Esophagus muscularis mucosa (tissue), 4 donors: Measurements from ENCODE around the gene C16orf96. TPM values are rescaled to one million over a fixed set of nuclear protein-coding genes. Genes with fewer than 3 reads are reported as not detected.
A peak's percentile ranks its signal among the peaks of the same experiment; 100 is the strongest.

Source experiments
- DNase-seq: peaks from one replicate; pipeline ENCODE4 v3.0.0-alpha.2; 2017; ENCODE audit errors: extremely low spot score
- H3K27ac ChIP-seq, 4 donors: fragments of 200-600 bp; sonication (generic); replicated peaks in 1 of 4; 1 replicate in 3 of 4; 2 replicates in 1 of 4; pipeline ENCODE4 v1.5.1; 2016 to 2019; ENCODE audit warnings: mild to moderate bottlenecking in 1 of 4
- H3K27me3 ChIP-seq, 4 donors: fragments of 200-600 bp; sonication (generic); one replicate each; pipeline versions ENCODE4 v1.5.1 to v1.6.0; 2016 to 2019
- H3K36me3 ChIP-seq, 4 donors: fragments of 200-600 bp; sonication (generic); one replicate each; pipeline ENCODE4 v1.5.1; 2016 to 2019
- H3K4me1 ChIP-seq, 4 donors: fragments of 200-600 bp; sonication (generic); one replicate each; pipeline ENCODE4 v1.5.1; 2016 to 2019
- H3K4me3 ChIP-seq, 4 donors: fragments of 200-600 bp; sonication (generic); 1 replicate in 2 of 4; 2 replicates in 2 of 4; pipeline ENCODE4 v1.5.1; 2016 to 2019; ENCODE audit warnings: mild to moderate bottlenecking in 4 of 4, moderate library complexity in 1 of 4
- H3K9me3 ChIP-seq, 4 donors: fragments of 200-600 bp; sonication (generic); 1 replicate in 3 of 4; 2 replicates in 1 of 4; pipeline ENCODE4 v1.5.1; 2016 to 2019
- EP300 ChIP-seq: sonication (generic); formaldehyde crosslinking; IDR thresholded peaks from one replicate; pipeline ENCODE4 v1.6.1; 2017; ENCODE audit warnings: antibody characterized with exemption
- POLR2A ChIP-seq: fragments of 450-650 bp; IDR thresholded peaks from one replicate; pipeline ENCODE4 v1.6.1; 2017; ENCODE audit warnings: antibody characterized with exemption, moderate library complexity, mild to moderate bottlenecking, low read depth
- POLR2AphosphoS5 ChIP-seq, 2 donors: sonication (generic); formaldehyde crosslinking; IDR thresholded peaks; one replicate each; pipeline ENCODE4 v1.6.1; 2017; ENCODE audit warnings: antibody characterized with exemption in 2 of 2
- WGBS: methylation state at CpG from one replicate; pipeline ENCODE4 v1.1.5; 2018; 5-methylcytosine and 5-hydroxymethylcytosine counted together
- intact Hi-C: fragments of 100-400 bp; cut with DNase I; formaldehyde crosslinking; loops from one replicate; pipeline ENCODE4 v1.15.1; 2023
- total RNA-seq, 4 donors: library from RNA; depleted of rRNA; stranded (reverse); fragments of >200 nt; gene quantifications; one replicate each; pipeline versions ENCODE4 v1.1.0 to v1.2.1, GENCODE V29; 2016
- TF ChIP-seq, protein P1 (sequence below), 3 experiments: fragments of 200-600 bp in 2 of 3; fragments of 450-650 bp in 1 of 3; sonication (generic) in 2 of 3; IDR thresholded peaks; one replicate each; pipeline ENCODE4 v1.5.1; 2017 to 2019; ENCODE audit warnings: antibody characterized with exemption in 3 of 3, mild to moderate bottlenecking in 2 of 3, moderate library complexity in 1 of 3

The C16orf96 gene
- total RNA-seq, 4 donors from 2014 or later = not detected

DNA sequence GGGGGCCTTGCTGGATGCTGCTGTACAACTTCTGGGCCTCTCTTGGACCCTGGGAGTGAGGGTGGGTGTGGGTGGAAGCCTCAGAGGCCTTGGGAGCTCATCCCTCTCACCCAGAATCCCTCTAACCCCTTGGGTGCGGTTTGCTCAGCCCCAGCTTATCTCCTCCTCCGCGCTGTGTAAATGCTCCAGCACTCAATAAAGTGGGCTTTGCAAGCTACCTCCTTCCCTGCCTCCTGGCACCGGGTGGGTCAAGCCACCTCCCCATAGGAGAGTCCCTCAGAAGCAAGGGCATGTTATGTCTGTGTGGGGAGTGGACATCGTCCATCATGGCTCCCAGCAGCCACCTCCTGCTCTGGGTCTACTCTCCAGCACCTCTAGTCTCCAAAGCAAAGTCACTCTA is 46.0 kb upstream of the C16orf96 start:
- WGBS = 76% methylated on average over 5 of the region's 5 CpGs
- no peak for DNase-seq
- no peak overlapping the region for H3K27ac ChIP-seq
- no peaks in the 10 kb centered on the region for H3K9me3 ChIP-seq
- no peak overlapping the region for H3K4me3 ChIP-seq
- peaks cover 38 to 49% (median 42%) of the 10 kb centered on the region in 4 donors for H3K4me1 ChIP-seq
- H3K36me3 ChIP-seq = peaks cover 36 to 90% (median 74%) of the 10 kb centered on the region in 4 donors
- H3K27me3 ChIP-seq = no peaks in the 10 kb centered on the region
- intact Hi-C loops = no loop called here
- TF ChIP-seq POLR2AphosphoS5 (IDR thresholded peaks at IDR 0.05) = no peak
- no peak for TF ChIP-seq EP300
- no peak for TF ChIP-seq POLR2A
- TF ChIP-seq, protein P1, sequence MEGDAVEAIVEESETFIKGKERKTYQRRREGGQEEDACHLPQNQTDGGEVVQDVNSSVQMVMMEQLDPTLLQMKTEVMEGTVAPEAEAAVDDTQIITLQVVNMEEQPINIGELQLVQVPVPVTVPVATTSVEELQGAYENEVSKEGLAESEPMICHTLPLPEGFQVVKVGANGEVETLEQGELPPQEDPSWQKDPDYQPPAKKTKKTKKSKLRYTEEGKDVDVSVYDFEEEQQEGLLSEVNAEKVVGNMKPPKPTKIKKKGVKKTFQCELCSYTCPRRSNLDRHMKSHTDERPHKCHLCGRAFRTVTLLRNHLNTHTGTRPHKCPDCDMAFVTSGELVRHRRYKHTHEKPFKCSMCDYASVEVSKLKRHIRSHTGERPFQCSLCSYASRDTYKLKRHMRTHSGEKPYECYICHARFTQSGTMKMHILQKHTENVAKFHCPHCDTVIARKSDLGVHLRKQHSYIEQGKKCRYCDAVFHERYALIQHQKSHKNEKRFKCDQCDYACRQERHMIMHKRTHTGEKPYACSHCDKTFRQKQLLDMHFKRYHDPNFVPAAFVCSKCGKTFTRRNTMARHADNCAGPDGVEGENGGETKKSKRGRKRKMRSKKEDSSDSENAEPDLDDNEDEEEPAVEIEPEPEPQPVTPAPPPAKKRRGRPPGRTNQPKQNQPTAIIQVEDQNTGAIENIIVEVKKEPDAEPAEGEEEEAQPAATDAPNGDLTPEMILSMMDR (IDR thresholded peaks at IDR 0.05) = no peak

DNA sequence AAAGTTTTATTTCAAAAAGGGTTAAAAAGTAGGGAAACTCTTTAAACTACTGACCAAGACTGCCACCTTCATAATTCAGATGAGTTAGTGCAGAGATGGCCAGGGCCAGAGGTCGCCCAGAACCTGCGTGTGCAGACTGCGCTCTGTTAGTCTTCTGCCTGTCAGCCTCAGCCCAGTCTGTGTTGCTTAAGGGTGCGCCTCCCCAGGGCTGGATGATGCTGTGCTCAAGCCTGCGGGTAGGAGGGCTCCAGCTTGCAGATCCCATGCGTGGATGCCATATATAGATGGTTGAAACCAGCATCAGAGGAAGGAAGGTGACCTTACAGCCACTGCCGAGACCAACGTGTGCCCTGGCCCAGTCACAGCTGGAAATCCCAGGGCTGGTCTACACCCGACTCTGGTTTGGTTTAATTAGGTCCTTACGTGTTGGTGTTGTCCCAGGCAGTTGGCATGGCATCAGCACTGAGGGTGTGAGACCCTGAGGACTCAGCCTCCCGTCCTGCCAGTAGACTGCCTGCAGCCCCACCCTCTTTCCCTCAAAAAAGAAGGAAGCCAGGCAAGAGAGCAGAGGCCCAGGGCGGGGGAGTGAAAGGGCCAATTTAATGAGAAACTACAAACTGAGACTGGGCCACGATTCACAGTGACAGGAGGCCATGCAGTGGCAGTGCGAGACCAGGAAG is 45.3 kb upstream of the C16orf96 start:
- Histone ChIP-seq H3K27ac (peak overlapping the region in 1 of 4 donors; percentile 0), H3K4me1 (peaks cover 42 to 57% (median 47%) of the 10 kb centered on the region in 4 donors), H3K36me3 (peaks cover 36 to 83% (median 71%) of the 10 kb centered on the region in 4 donors), H3K27me3 (no peaks in the 10 kb centered on the region), H3K9me3 (no peaks in the 10 kb centered on the region), H3K4me3 (no peak overlapping the region)
- TF ChIP-seq, protein P1 (IDR thresholded peaks at IDR 0.05) = no peak
- TF ChIP-seq EP300 = no peak
- TF ChIP-seq POLR2A = no peak
- TF ChIP-seq POLR2AphosphoS5 (IDR thresholded peaks at IDR 0.05) = no peak
- no peak for DNase-seq
- 65% methylated on average over 14 of the region's 14 CpGs for WGBS
- intact Hi-C loops = no loop called here

DNA sequence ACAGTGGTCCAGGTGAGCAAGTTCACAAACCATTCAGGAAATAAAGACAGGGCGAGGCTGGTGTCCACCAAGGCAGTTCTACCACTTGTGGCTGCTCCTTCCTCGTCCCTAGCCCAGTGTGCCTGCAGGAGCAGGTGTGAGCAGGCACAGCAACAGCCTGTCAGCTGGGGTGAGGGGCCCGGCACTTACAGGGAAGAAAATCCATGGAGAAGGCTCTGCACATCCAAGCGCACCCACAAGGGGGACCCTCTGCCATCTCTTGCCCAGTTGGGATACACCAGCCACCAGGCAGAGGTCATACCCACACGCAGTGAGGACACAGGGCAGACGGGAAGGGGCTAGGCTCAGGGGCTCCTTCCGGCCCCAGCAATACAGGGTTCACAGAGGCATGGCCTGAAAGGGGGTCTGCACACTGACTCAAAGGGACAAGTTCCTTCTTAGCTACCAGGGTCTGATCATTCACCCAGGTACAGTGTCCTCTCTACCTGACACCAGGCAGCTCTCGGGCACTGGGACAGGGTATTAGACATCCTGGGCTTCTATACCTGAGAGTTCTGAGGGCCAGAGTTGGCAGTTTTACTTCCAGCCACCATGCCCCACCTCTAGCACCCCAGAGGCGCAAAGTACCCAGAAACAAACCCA is 44.6 kb upstream of the C16orf96 start:
- Histone ChIP-seq H3K4me1 (peaks cover 47 to 59% (median 50%) of the 10 kb centered on the region in 4 donors), H3K36me3 (peaks cover 36 to 76% (median 71%) of the 10 kb centered on the region in 4 donors)

DNA sequence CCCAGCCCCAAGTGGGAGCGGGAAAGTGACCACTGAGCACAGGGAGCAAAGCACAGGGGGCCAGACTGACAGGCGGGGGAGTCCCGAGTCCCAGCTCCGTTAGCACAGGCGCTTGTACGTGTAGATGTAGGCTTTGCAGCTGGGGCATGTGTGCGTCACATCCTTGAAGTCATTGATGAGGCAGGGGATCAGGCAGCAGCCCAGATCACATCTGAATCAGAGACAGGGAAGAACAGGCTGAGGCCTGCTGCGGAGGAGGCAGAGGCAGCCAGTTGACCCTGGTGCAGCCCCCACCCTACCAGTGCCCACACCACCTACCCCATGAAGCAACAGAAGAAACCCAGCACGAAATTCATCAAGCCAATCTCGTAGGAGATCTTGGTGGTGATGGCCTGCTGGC is 43.7 kb upstream of the C16orf96 start:
- Histone ChIP-seq H3K9me3 (no peaks in the 10 kb centered on the region), H3K27me3 (no peaks in the 10 kb centered on the region), H3K4me1 (peaks cover 47 to 62% (median 54%) of the 10 kb centered on the region in 4 donors), H3K36me3 (peaks cover 34 to 67% (median 65%) of the 10 kb centered on the region in 4 donors), H3K4me3 (no peak overlapping the region), H3K27ac (peak overlapping the region in 1 of 4 donors; percentile 10)
- WGBS = 90% methylated on average over 10 of the region's 10 CpGs
- no peak for TF ChIP-seq POLR2A
- TF ChIP-seq EP300 = no peak
- TF ChIP-seq POLR2AphosphoS5 (IDR thresholded peaks at IDR 0.05) = no peak
- TF ChIP-seq, protein P1 (IDR thresholded peaks at IDR 0.05) = no peak
- no peak for DNase-seq
- intact Hi-C loops = no loop called here

More for the DNA sequence above, 44.6 kb upstream of the C16orf96 start:
- Histone ChIP-seq H3K27me3 (no peaks in the 10 kb centered on the region), H3K9me3 (no peaks in the 10 kb centered on the region), H3K4me3 (no peak overlapping the region), H3K27ac (peak overlapping the region in 1 of 4 donors; percentile 0)
- 74% methylated on average over 6 of the region's 9 CpGs for WGBS
- DNase-seq = no peak
- intact Hi-C loops = no loop called here
- TF ChIP-seq POLR2A = no peak
- TF ChIP-seq, protein P1 (IDR thresholded peaks at IDR 0.05) = peak; percentile 36 to 64 (median 52)
